Neural progenitor cell (in vitro differentiated cells): Measurements from ENCODE around the gene LINC00237. TPM values are rescaled to one million over a fixed set of nuclear protein-coding genes. Genes with fewer than 3 reads are reported as not detected.
A peak's percentile ranks its signal among the peaks of the same experiment; 100 is the strongest.

ENCODE experiments used
- DNase-seq: peaks from one replicate; pipeline ENCODE4 v3.0.0-alpha.2; 2016; ENCODE audit warnings: low spot score
- H2AFZ ChIP-seq: fragments of 200-600 bp; sonication (generic); replicated peaks from 2 replicates; pipeline ENCODE4 v1.6.1; 2016; ENCODE audit warnings: antibody characterized with exemption
- H3F3A ChIP-seq: fragments of 200-600 bp; sonication (generic); 2 replicates; pipeline ENCODE4 v1.6.1; 2016; ENCODE audit warnings: antibody characterized with exemption, low read depth
- H3K27ac ChIP-seq: fragments of 200-600 bp; sonication (generic); 2 replicates; pipeline ENCODE4 v1.5.1; 2016; ENCODE audit warnings: mild to moderate bottlenecking
- H3K27me3 ChIP-seq: fragments of 200-600 bp; sonication (generic); 2 replicates; pipeline ENCODE4 v1.6.1; 2016; ENCODE audit warnings: mild to moderate bottlenecking, moderate library complexity
- H3K36me3 ChIP-seq: fragments of 200-600 bp; sonication (generic); 2 replicates; pipeline ENCODE4 v1.5.1; 2016
- H3K4me1 ChIP-seq: fragments of 200-600 bp; sonication (generic); 2 replicates; pipeline ENCODE4 v1.6.1; 2016; ENCODE audit warnings: mixed run types
- H3K4me2 ChIP-seq: fragments of 200-600 bp; sonication (generic); 2 replicates; pipeline ENCODE4 v1.6.1; 2016
- H3K4me3 ChIP-seq: fragments of 200-600 bp; sonication (generic); 2 replicates; pipeline ENCODE4 v1.5.1; 2016
- H3K79me2 ChIP-seq: fragments of 200-600 bp; sonication (generic); 2 replicates; pipeline ENCODE4 v1.6.1; 2016; ENCODE audit warnings: low read depth
- H3K9ac ChIP-seq: fragments of 200-600 bp; sonication (generic); 2 replicates; pipeline ENCODE4 v1.6.1; 2016
- H3K9me3 ChIP-seq: fragments of 200-600 bp; sonication (generic); 2 replicates; pipeline ENCODE4 v1.5.1; 2016; ENCODE audit warnings: low read depth
- H4K20me1 ChIP-seq: fragments of 200-600 bp; sonication (generic); 2 replicates; pipeline ENCODE4 v1.6.1; 2016; ENCODE audit warnings: low read depth
- H3K27ac Mint-ChIP-seq: 3 replicates; pipeline ENCODE4 v1.8.0; 2021; ENCODE audit warnings: mixed read lengths
- H3K27me3 Mint-ChIP-seq: 2 replicates; pipeline ENCODE4 v1.8.0; 2022; ENCODE audit warnings: low read depth, mild to moderate bottlenecking, inconsistent platforms, moderate library complexity, mixed read lengths; ENCODE audit not compliant: insufficient read depth
- H3K36me3 Mint-ChIP-seq: 3 replicates; pipeline ENCODE4 v1.8.0; 2021; ENCODE audit warnings: mixed read lengths
- H3K4me1 Mint-ChIP-seq: 3 replicates; pipeline ENCODE4 v1.8.0; 2021; ENCODE audit warnings: mixed read lengths
- H3K4me3 Mint-ChIP-seq: 3 replicates; pipeline ENCODE4 v1.8.0; 2021; ENCODE audit warnings: mild to moderate bottlenecking, moderate library complexity, mixed read lengths
- H3K9me3 Mint-ChIP-seq: 3 replicates; pipeline ENCODE4 v1.8.0; 2020; ENCODE audit warnings: mixed read lengths
- EZH2 ChIP-seq: fragments of 200-600 bp; sonication (generic); IDR thresholded peaks from 2 replicates; pipeline ENCODE4 v1.6.1; 2017; ENCODE audit warnings: antibody characterized with exemption, mild to moderate bottlenecking, moderate library complexity
- EZH2phosphoT487 ChIP-seq: fragments of 200-600 bp; sonication (generic); IDR thresholded peaks from 2 replicates; pipeline ENCODE4 v1.6.1; 2017; ENCODE audit warnings: antibody characterized with exemption
- total RNA-seq: library from RNA; depleted of rRNA; stranded (reverse); fragments of >200 nt; gene quantifications from 2 replicates; pipeline ENCODE4 v1.2.3, GENCODE V29; 2015; ENCODE audit warnings: low replicate concordance
- TF ChIP-seq, protein P1 (sequence below): fragments of 200-600 bp; sonication (generic); IDR thresholded peaks from 2 replicates; pipeline ENCODE4 v1.5.1; 2017; ENCODE audit warnings: antibody characterized with exemption, mild to moderate bottlenecking

LINC00237 gene
- total RNA-seq, 1 donor from 2014 or later = not detected

DNA sequence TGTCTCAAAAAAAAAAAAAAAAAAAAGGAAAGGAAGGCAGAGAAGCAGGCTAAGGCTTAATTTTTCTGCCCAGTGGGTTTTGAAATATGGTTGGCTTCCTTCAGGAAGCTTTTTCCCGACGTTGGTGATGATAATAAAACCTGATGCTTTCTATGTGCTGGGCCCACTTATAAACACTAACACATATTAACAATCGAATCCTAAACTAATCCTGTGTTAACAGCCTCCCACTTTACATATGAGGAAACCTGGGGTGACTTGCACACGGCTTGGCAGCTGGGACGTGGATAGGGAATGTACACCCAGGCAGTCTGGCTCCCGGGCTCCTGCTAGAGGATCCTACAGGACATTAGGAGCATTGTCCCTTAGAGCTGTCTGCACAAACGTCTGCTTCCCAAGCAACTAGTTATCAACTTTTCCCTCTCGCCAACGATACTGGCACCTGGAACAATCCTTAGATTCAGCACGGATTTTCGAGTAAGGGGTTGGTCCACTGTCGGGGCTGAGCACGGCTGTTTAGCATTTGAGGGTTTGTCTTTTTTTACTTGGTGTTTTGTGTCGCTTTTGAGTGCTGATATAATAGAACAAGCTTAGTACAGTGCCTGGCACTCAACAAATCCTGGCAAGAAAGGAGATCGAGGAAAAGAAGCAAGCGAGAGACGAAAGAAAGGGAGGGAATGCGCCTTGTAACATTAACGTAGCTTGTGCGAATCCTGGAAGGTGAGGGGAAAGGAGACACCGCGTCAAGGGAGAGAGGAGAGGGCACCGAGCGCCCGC lies 19.1 kb upstream of the LINC00237 start:
- Histone ChIP-seq H4K20me1 (peaks cover 2% of the 10 kb centered on the region), H3K9ac (no peak overlapping the region), H3K4me2 (peak overlapping the region; percentile 80), H3K4me1 (peaks cover 14% of the 10 kb centered on the region), H3F3A (peaks cover 9% of the 10 kb centered on the region), H3K36me3 (no peaks in the 10 kb centered on the region), H3K9me3 (no peaks in the 10 kb centered on the region), H3K27me3 (no peaks in the 10 kb centered on the region), H3K79me2 (peaks cover 35% of the 10 kb centered on the region), H3K4me3 (peak overlapping the region; percentile 51), H2AFZ (peak overlapping the region; percentile 93), H3K27ac (no peak overlapping the region)
- Mint-ChIP-seq H3K36me3 (no peaks in the 10 kb centered on the region), H3K27ac (peak overlapping the region; percentile 19), H3K4me3 (peak overlapping the region; percentile 88), H3K4me1 (peaks cover 14% of the 10 kb centered on the region), H3K27me3 (peaks cover 8% of the 10 kb centered on the region), H3K9me3 (peaks cover 4% of the 10 kb centered on the region)
- peak; percentile 72 for DNase-seq
- TF ChIP-seq EZH2phosphoT487 = no peak
- TF ChIP-seq, protein P1, sequence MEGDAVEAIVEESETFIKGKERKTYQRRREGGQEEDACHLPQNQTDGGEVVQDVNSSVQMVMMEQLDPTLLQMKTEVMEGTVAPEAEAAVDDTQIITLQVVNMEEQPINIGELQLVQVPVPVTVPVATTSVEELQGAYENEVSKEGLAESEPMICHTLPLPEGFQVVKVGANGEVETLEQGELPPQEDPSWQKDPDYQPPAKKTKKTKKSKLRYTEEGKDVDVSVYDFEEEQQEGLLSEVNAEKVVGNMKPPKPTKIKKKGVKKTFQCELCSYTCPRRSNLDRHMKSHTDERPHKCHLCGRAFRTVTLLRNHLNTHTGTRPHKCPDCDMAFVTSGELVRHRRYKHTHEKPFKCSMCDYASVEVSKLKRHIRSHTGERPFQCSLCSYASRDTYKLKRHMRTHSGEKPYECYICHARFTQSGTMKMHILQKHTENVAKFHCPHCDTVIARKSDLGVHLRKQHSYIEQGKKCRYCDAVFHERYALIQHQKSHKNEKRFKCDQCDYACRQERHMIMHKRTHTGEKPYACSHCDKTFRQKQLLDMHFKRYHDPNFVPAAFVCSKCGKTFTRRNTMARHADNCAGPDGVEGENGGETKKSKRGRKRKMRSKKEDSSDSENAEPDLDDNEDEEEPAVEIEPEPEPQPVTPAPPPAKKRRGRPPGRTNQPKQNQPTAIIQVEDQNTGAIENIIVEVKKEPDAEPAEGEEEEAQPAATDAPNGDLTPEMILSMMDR = peak; percentile 12

DNA sequence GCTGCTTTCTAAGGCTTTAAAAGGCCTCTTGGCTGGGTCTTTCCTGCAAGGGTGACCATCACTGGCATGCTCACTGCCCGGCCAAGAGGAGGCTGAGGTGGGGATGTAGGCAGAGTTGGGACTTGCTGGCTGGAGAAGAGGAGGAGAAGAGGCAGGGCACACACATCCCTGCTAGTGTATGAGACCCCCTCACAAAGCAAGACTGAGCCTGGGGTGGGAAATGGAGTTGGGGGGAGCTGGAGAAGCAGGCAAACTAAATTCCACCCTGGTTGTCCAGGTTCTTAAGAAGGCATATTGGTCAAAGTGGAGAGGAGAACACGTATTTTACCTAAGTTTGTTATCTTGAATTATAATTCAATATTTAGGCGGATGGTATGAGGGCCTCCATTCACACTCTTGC lies 18.0 kb upstream of the LINC00237 start:
- Histone ChIP-seq H3K9ac (no peak overlapping the region), H3K27me3 (no peaks in the 10 kb centered on the region), H3K9me3 (no peaks in the 10 kb centered on the region), H3K79me2 (peaks cover 28% of the 10 kb centered on the region), H3K4me2 (no peak overlapping the region), H3K4me1 (peaks cover 11% of the 10 kb centered on the region), H3K27ac (no peak overlapping the region), H3K36me3 (no peaks in the 10 kb centered on the region), H3K4me3 (no peak overlapping the region), H4K20me1 (no peaks in the 10 kb centered on the region), H2AFZ (no peak overlapping the region), H3F3A (peaks cover 9% of the 10 kb centered on the region)
- H3K36me3 Mint-ChIP-seq = no peaks in the 10 kb centered on the region
- peak overlapping the region; percentile 17 for H3K4me3 Mint-ChIP-seq
- no peak for DNase-seq
- H3K27me3 Mint-ChIP-seq = peaks cover 8% of the 10 kb centered on the region
- peaks cover 4% of the 10 kb centered on the region for H3K9me3 Mint-ChIP-seq
- H3K27ac Mint-ChIP-seq = no peak overlapping the region
- no peak for TF ChIP-seq EZH2
- TF ChIP-seq, protein P1 = no peak
- no peak for TF ChIP-seq EZH2phosphoT487
- peaks cover 14% of the 10 kb centered on the region for H3K4me1 Mint-ChIP-seq

DNA sequence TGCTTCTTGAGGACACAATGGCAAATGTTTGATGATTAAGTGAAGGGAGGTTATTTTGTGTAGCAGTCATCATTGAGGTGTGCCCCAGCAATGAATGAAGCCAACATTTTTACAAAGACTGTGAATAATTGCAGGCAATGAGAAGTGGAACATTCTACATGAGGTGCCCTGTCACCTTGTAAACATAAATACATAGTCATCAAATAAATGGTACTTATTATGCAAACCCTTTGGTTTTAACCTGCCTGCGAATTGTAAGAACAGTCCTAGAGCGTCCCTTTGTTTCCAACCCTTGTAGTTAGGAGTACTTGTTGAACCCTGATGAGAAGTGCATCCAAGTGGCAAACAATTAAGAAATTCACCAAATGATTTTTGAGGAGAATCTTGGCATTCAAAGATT lies 12.6 kb upstream of the LINC00237 start:
- TF ChIP-seq EZH2phosphoT487 = no peak
- TF ChIP-seq, protein P1 = no peak
- TF ChIP-seq EZH2 = no peak
- Histone ChIP-seq H3K36me3 (no peaks in the 10 kb centered on the region), H3K4me2 (peak overlapping the region; percentile 45), H3F3A (no peaks in the 10 kb centered on the region), H2AFZ (peak overlapping the region; percentile 45), H3K9me3 (no peaks in the 10 kb centered on the region), H4K20me1 (no peaks in the 10 kb centered on the region), H3K79me2 (no peaks in the 10 kb centered on the region), H3K4me3 (no peak overlapping the region), H3K9ac (no peak overlapping the region), H3K27me3 (no peaks in the 10 kb centered on the region), H3K4me1 (peaks cover 6% of the 10 kb centered on the region), H3K27ac (no peak overlapping the region)
- no peaks in the 10 kb centered on the region for H3K36me3 Mint-ChIP-seq
- peaks cover 2% of the 10 kb centered on the region for H3K27me3 Mint-ChIP-seq
- H3K4me1 Mint-ChIP-seq = no peaks in the 10 kb centered on the region
- no peak for DNase-seq
- no peak overlapping the region for H3K4me3 Mint-ChIP-seq
- peaks cover 4% of the 10 kb centered on the region for H3K9me3 Mint-ChIP-seq
- no peak overlapping the region for H3K27ac Mint-ChIP-seq
